Measurements from ENCODE around the gene MLC1. TPM values are rescaled to one million over a fixed set of nuclear protein-coding genes. Genes with fewer than 3 reads are reported as not detected.

The MLC1 gene
- total RNA-seq, 1 donor from 2014 or later: 0.09 TPM

DNA sequence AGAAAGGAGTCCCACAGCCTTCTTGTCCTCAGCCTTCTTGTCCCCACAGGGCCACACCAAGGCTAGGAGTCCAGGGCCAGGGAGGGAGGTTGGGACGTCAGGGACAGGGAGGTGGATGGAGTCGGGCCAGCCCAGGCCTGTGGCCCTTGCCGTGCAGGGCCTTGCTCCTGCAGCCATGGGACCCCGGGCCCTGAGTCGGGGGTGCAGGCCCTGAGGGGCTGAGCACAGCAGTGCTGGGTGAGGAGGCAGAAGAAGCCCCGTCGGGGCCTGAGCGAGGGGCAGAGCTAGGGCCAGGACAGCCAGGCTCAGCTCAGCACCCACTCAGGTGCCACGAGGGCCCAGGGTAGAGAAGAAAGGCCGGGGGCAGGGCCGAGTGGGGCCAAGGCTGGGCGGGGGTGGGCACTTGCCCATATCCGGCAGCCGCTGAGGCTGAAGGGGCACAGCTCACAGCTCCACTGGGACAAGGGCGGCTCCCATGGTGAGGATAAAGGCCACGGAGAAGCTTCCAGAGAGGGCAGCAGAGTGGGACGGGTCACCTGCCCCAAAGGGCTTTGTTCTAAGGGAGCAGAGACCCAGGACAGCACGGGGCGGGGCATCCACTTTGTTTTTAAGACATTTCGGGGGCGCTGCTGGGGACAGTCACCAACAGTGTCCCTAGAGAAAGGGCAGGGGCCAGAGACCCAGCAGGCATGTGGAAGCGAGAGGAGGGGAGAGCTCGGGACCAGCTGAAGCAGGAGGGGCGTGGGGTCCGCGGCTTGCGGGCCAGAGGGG lies 3.6 kb downstream of the MLC1 start:
- no peak overlapping the region for H2AFZ ChIP-seq (ENCODE audit: low read depth, low read length)
- H3K4me1 ChIP-seq (ENCODE audit: insufficient read depth, low read length): peaks cover 1% of the 10 kb centered on the region
- H3K4me1 Mint-ChIP-seq (ENCODE audit: low read depth, unreplicated experiment): peaks cover 7% of the 10 kb centered on the region
- peaks cover 1% of the 10 kb centered on the region for H3K9me3 Mint-ChIP-seq (ENCODE audit: unreplicated experiment)
- peaks cover 2% of the 10 kb centered on the region for H3K27me3 ChIP-seq (ENCODE audit: insufficient read depth, low read length)
- no peak overlapping the region for H3K27ac Mint-ChIP-seq (ENCODE audit: unreplicated experiment)
- H3K27me3 Mint-ChIP-seq (ENCODE audit: low read depth, unreplicated experiment): peaks cover 19% of the 10 kb centered on the region
- H3K36me3 Mint-ChIP-seq (ENCODE audit: low read depth, unreplicated experiment): no peaks in the 10 kb centered on the region
- H4K20me1 ChIP-seq (ENCODE audit: insufficient read depth, low read length): no peaks in the 10 kb centered on the region
- no peak overlapping the region for H3K27ac ChIP-seq (ENCODE audit: low read depth, low read length)
- H3K4me3 ChIP-seq (ENCODE audit: insufficient read depth, low read depth, low read length): no peak overlapping the region
- H3K4me2 ChIP-seq (ENCODE audit: low read length): no peak overlapping the region
- TF ChIP-seq, protein P1, sequence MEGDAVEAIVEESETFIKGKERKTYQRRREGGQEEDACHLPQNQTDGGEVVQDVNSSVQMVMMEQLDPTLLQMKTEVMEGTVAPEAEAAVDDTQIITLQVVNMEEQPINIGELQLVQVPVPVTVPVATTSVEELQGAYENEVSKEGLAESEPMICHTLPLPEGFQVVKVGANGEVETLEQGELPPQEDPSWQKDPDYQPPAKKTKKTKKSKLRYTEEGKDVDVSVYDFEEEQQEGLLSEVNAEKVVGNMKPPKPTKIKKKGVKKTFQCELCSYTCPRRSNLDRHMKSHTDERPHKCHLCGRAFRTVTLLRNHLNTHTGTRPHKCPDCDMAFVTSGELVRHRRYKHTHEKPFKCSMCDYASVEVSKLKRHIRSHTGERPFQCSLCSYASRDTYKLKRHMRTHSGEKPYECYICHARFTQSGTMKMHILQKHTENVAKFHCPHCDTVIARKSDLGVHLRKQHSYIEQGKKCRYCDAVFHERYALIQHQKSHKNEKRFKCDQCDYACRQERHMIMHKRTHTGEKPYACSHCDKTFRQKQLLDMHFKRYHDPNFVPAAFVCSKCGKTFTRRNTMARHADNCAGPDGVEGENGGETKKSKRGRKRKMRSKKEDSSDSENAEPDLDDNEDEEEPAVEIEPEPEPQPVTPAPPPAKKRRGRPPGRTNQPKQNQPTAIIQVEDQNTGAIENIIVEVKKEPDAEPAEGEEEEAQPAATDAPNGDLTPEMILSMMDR (IDR thresholded peaks at IDR 0.05; ENCODE audit: insufficient read depth, low read depth, low read length): no peak
- TF ChIP-seq EZH2 (IDR thresholded peaks at IDR 0.05; ENCODE audit: insufficient read depth, low read length): no peak
- no peaks in the 10 kb centered on the region for H3K79me2 ChIP-seq (ENCODE audit: insufficient read depth, low read length)
- FAIRE-seq (no peak), DNase-seq (ENCODE audit: low read depth) (no peak)
- no peak overlapping the region for H3K9ac ChIP-seq (ENCODE audit: low read length)
- no peaks in the 10 kb centered on the region for H3K9me3 ChIP-seq (ENCODE audit: insufficient read depth, low read depth, low read length)
- no peak overlapping the region for H3K4me3 Mint-ChIP-seq (ENCODE audit: unreplicated experiment)
- H3K36me3 ChIP-seq (ENCODE audit: insufficient read depth, low read length): no peaks in the 10 kb centered on the region

DNA sequence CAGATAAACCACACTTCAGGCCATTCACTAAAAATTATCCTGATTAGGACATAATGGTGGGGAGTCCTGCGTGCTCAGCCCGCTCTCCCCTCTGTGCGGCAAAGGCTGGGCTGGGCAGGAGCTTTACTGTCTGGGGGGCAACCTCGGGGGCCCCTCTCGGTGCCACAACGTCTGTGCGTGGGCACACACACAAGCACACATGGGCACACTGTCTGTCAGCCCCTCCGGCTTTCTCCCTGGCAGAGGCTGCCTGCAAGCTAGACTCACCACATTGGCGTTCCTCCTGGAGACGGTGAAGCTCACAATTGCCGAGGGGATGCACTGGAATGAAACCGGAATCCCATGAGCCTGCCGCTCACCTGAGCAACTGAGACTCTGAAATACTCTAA lies 5.2 kb downstream of the MLC1 start:
- no peaks in the 10 kb centered on the region for H3K9me3 ChIP-seq (ENCODE audit: insufficient read depth, low read depth, low read length)
- H2AFZ ChIP-seq (ENCODE audit: low read depth, low read length): no peak overlapping the region
- peaks cover 2% of the 10 kb centered on the region for H3K27me3 ChIP-seq (ENCODE audit: insufficient read depth, low read length)
- H3K4me3 Mint-ChIP-seq (ENCODE audit: unreplicated experiment): no peak overlapping the region
- H4K20me1 ChIP-seq (ENCODE audit: insufficient read depth, low read length): no peaks in the 10 kb centered on the region
- H3K9ac ChIP-seq (ENCODE audit: low read length): no peak overlapping the region
- H3K27ac Mint-ChIP-seq (ENCODE audit: unreplicated experiment): no peak overlapping the region
- no peak for TF ChIP-seq EZH2 (IDR thresholded peaks at IDR 0.05; ENCODE audit: insufficient read depth, low read length)
- no peaks in the 10 kb centered on the region for H3K9me3 Mint-ChIP-seq (ENCODE audit: unreplicated experiment)
- no peaks in the 10 kb centered on the region for H3K36me3 Mint-ChIP-seq (ENCODE audit: low read depth, unreplicated experiment)
- FAIRE-seq (no peak), DNase-seq (ENCODE audit: low read depth) (no peak)
- H3K4me3 ChIP-seq (ENCODE audit: insufficient read depth, low read depth, low read length): no peak overlapping the region
- no peak overlapping the region for H3K4me2 ChIP-seq (ENCODE audit: low read length)
- H3K36me3 ChIP-seq (ENCODE audit: insufficient read depth, low read length): no peaks in the 10 kb centered on the region
- peaks cover 3% of the 10 kb centered on the region for H3K4me1 Mint-ChIP-seq (ENCODE audit: low read depth, unreplicated experiment)
- no peaks in the 10 kb centered on the region for H3K4me1 ChIP-seq (ENCODE audit: insufficient read depth, low read length)
- H3K27ac ChIP-seq (ENCODE audit: low read depth, low read length): no peak overlapping the region
- H3K79me2 ChIP-seq (ENCODE audit: insufficient read depth, low read length): no peaks in the 10 kb centered on the region
- peaks cover 19% of the 10 kb centered on the region for H3K27me3 Mint-ChIP-seq (ENCODE audit: low read depth, unreplicated experiment)

DNA sequence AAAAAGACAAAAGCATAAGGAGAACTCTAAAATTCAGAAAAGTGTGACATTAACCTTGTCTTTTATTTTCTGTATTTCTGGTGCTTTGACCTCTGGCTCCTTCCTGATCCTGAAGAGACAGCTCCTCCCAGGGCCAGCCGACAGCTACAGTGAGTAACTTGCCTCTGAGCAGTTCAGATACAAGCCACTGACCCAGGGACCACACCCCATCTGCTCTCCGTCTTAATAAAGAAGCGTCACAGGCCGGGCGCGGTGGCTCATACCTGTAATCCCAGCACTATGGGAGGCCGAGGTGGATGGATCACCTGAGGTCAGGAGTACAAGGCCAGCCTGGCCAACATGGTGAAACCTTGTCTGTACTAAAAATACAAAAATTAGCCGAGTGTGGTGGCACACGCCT lies 6.5 kb downstream of the MLC1 start:
- Mint-ChIP-seq H3K9me3 (ENCODE audit: unreplicated experiment) (no peaks in the 10 kb centered on the region), H3K27ac (ENCODE audit: unreplicated experiment) (no peak overlapping the region), H3K36me3 (ENCODE audit: low read depth, unreplicated experiment) (no peaks in the 10 kb centered on the region), H3K4me3 (ENCODE audit: unreplicated experiment) (no peak overlapping the region), H3K4me1 (ENCODE audit: low read depth, unreplicated experiment) (no peaks in the 10 kb centered on the region), H3K27me3 (ENCODE audit: low read depth, unreplicated experiment) (peaks cover 19% of the 10 kb centered on the region)
- Histone ChIP-seq H2AFZ (ENCODE audit: low read depth, low read length) (no peak overlapping the region), H3K9ac (ENCODE audit: low read length) (no peak overlapping the region), H3K36me3 (ENCODE audit: insufficient read depth, low read length) (no peaks in the 10 kb centered on the region), H3K4me3 (ENCODE audit: insufficient read depth, low read depth, low read length) (no peak overlapping the region), H3K9me3 (ENCODE audit: insufficient read depth, low read depth, low read length) (no peaks in the 10 kb centered on the region), H3K27ac (ENCODE audit: low read depth, low read length) (no peak overlapping the region), H3K4me2 (ENCODE audit: low read length) (no peak overlapping the region), H3K27me3 (ENCODE audit: insufficient read depth, low read length) (peaks cover 2% of the 10 kb centered on the region), H3K79me2 (ENCODE audit: insufficient read depth, low read length) (no peaks in the 10 kb centered on the region), H3K4me1 (ENCODE audit: insufficient read depth, low read length) (no peaks in the 10 kb centered on the region), H4K20me1 (ENCODE audit: insufficient read depth, low read length) (no peaks in the 10 kb centered on the region)
- no peak for FAIRE-seq
- no peak for DNase-seq (ENCODE audit: low read depth)
- TF ChIP-seq EZH2 (IDR thresholded peaks at IDR 0.05; ENCODE audit: insufficient read depth, low read length): no peak
- TF ChIP-seq, protein P1 (IDR thresholded peaks at IDR 0.05; ENCODE audit: insufficient read depth, low read depth, low read length): no peak
